ENCODE measurements around the gene KCNK2.

KCNK2 gene

GRCh38 chr1:215082532-215083382 lies at the start of gene KCNK2:
TSS of gene KCNK2 (plus strand) at chr1:215082737. CDS start at chr1:215083386, 649 bp downstream.
- H3K4me1 ChIP-seq (ENCODE audit: control insufficient read depth in 2 of 2, insufficient read depth in 2 of 2, low read length in 2 of 2) = no peaks in the 10 kb centered on the region
- no peak within 1 kb of the TSS for H3K4me3 ChIP-seq (ENCODE audit: low read length in 2 of 2)
- no peak within 1 kb of the TSS for H3K27ac ChIP-seq (ENCODE audit: low read depth in 2 of 2, low read length in 2 of 2)
- no peaks in the 10 kb centered on the region for H3K9me3 ChIP-seq (ENCODE audit: control insufficient read depth in 2 of 2, low read length in 2 of 2)
- H3K27me3 ChIP-seq (ENCODE audit: control insufficient read depth in 2 of 2, insufficient read depth in 2 of 2, low read length in 2 of 2) = peaks cover 18 to 33% of the 10 kb centered on the region in 2 donors
- no peak within 1 kb of the TSS for H3K9ac ChIP-seq (ENCODE audit: low read depth in 1 of 2, low read length in 2 of 2)
- no peaks in the 10 kb centered on the region for H3K36me3 ChIP-seq (ENCODE audit: control insufficient read depth in 2 of 2, insufficient read depth in 2 of 2, low read length in 2 of 2)

GRCh38 chr1:215032911-215033526 lies 49.5 kb upstream of the KCNK2 start:
- no peaks in the 10 kb centered on the region for H3K9me3 ChIP-seq (ENCODE audit: control insufficient read depth in 2 of 2, low read length in 2 of 2)

GRCh38 chr1:215040190-215040589 lies 42.3 kb upstream of the KCNK2 start:
- Histone ChIP-seq H3K4me1 (ENCODE audit: control insufficient read depth in 2 of 2, insufficient read depth in 2 of 2, low read length in 2 of 2) (no peaks in the 10 kb centered on the region), H3K27ac (ENCODE audit: low read depth in 2 of 2, low read length in 2 of 2) (no peak overlapping the region), H3K9me3 (ENCODE audit: control insufficient read depth in 2 of 2, low read length in 2 of 2) (no peaks in the 10 kb centered on the region), H3K9ac (ENCODE audit: low read depth in 1 of 2, low read length in 2 of 2) (no peak overlapping the region), H3K4me3 (ENCODE audit: low read length in 2 of 2) (no peak overlapping the region), H3K27me3 (ENCODE audit: control insufficient read depth in 2 of 2, insufficient read depth in 2 of 2, low read length in 2 of 2) (no peaks in the 10 kb centered on the region), H3K36me3 (ENCODE audit: control insufficient read depth in 2 of 2, insufficient read depth in 2 of 2, low read length in 2 of 2) (no peaks in the 10 kb centered on the region)

More at GRCh38 chr1:215032911-215033526, 49.5 kb upstream of the KCNK2 start:
- Histone ChIP-seq H3K4me3 (ENCODE audit: low read length in 2 of 2) (no peak overlapping the region), H3K9ac (ENCODE audit: low read depth in 1 of 2, low read length in 2 of 2) (no peak overlapping the region), H3K36me3 (ENCODE audit: control insufficient read depth in 2 of 2, insufficient read depth in 2 of 2, low read length in 2 of 2) (no peaks in the 10 kb centered on the region), H3K27me3 (ENCODE audit: control insufficient read depth in 2 of 2, insufficient read depth in 2 of 2, low read length in 2 of 2) (no peaks in the 10 kb centered on the region), H3K27ac (ENCODE audit: low read depth in 2 of 2, low read length in 2 of 2) (no peak overlapping the region), H3K4me1 (ENCODE audit: control insufficient read depth in 2 of 2, insufficient read depth in 2 of 2, low read length in 2 of 2) (no peaks in the 10 kb centered on the region)

GRCh38 chr1:215043401-215043800 lies 39.1 kb upstream of the KCNK2 start:
- H3K4me1 ChIP-seq (ENCODE audit: control insufficient read depth in 2 of 2, insufficient read depth in 2 of 2, low read length in 2 of 2) = no peaks in the 10 kb centered on the region
- H3K27ac ChIP-seq (ENCODE audit: low read depth in 2 of 2, low read length in 2 of 2) = no peak overlapping the region
- H3K9ac ChIP-seq (ENCODE audit: low read depth in 1 of 2, low read length in 2 of 2) = no peak overlapping the region
- H3K36me3 ChIP-seq (ENCODE audit: control insufficient read depth in 2 of 2, insufficient read depth in 2 of 2, low read length in 2 of 2) = no peaks in the 10 kb centered on the region
- H3K27me3 ChIP-seq (ENCODE audit: control insufficient read depth in 2 of 2, insufficient read depth in 2 of 2, low read length in 2 of 2) = no peaks in the 10 kb centered on the region
- H3K4me3 ChIP-seq (ENCODE audit: low read length in 2 of 2) = no peak overlapping the region
- no peaks in the 10 kb centered on the region for H3K9me3 ChIP-seq (ENCODE audit: control insufficient read depth in 2 of 2, low read length in 2 of 2)

- H3K4me1 ChIP-seq (ENCODE audit: control insufficient read depth in 2 of 2, insufficient read depth in 2 of 2, low read length in 2 of 2) = no peaks in the 10 kb centered on the region
Measured at GRCh38 chr1:215044151-215044550, 38.4 kb upstream of the KCNK2 start.

GRCh38 chr1:215045698-215046308 lies 36.7 kb upstream of the KCNK2 start:
- H3K27me3 ChIP-seq (ENCODE audit: control insufficient read depth in 2 of 2, insufficient read depth in 2 of 2, low read length in 2 of 2) = no peaks in the 10 kb centered on the region
- H3K4me3 ChIP-seq (ENCODE audit: low read length in 2 of 2) = no peak overlapping the region
- H3K9ac ChIP-seq (ENCODE audit: low read depth in 1 of 2, low read length in 2 of 2) = no peak overlapping the region
- no peaks in the 10 kb centered on the region for H3K36me3 ChIP-seq (ENCODE audit: control insufficient read depth in 2 of 2, insufficient read depth in 2 of 2, low read length in 2 of 2)
- no peaks in the 10 kb centered on the region for H3K4me1 ChIP-seq (ENCODE audit: control insufficient read depth in 2 of 2, insufficient read depth in 2 of 2, low read length in 2 of 2)
- H3K27ac ChIP-seq (ENCODE audit: low read depth in 2 of 2, low read length in 2 of 2) = no peak overlapping the region
- H3K9me3 ChIP-seq (ENCODE audit: control insufficient read depth in 2 of 2, low read length in 2 of 2) = no peaks in the 10 kb centered on the region

More at GRCh38 chr1:215044151-215044550, 38.4 kb upstream of the KCNK2 start:
- H3K27me3 ChIP-seq (ENCODE audit: control insufficient read depth in 2 of 2, insufficient read depth in 2 of 2, low read length in 2 of 2) = no peaks in the 10 kb centered on the region
- no peak overlapping the region for H3K27ac ChIP-seq (ENCODE audit: low read depth in 2 of 2, low read length in 2 of 2)
- no peaks in the 10 kb centered on the region for H3K9me3 ChIP-seq (ENCODE audit: control insufficient read depth in 2 of 2, low read length in 2 of 2)
- H3K36me3 ChIP-seq (ENCODE audit: control insufficient read depth in 2 of 2, insufficient read depth in 2 of 2, low read length in 2 of 2) = no peaks in the 10 kb centered on the region
- H3K4me3 ChIP-seq (ENCODE audit: low read length in 2 of 2) = no peak overlapping the region
- H3K9ac ChIP-seq (ENCODE audit: low read depth in 1 of 2, low read length in 2 of 2) = no peak overlapping the region

- H3K27ac ChIP-seq (ENCODE audit: low read depth in 2 of 2, low read length in 2 of 2) = no peak overlapping the region
- no peaks in the 10 kb centered on the region for H3K36me3 ChIP-seq (ENCODE audit: control insufficient read depth in 2 of 2, insufficient read depth in 2 of 2, low read length in 2 of 2)
- no peaks in the 10 kb centered on the region for H3K27me3 ChIP-seq (ENCODE audit: control insufficient read depth in 2 of 2, insufficient read depth in 2 of 2, low read length in 2 of 2)
- H3K4me3 ChIP-seq (ENCODE audit: low read length in 2 of 2) = no peak overlapping the region
- H3K4me1 ChIP-seq (ENCODE audit: control insufficient read depth in 2 of 2, insufficient read depth in 2 of 2, low read length in 2 of 2) = no peaks in the 10 kb centered on the region
- no peak overlapping the region for H3K9ac ChIP-seq (ENCODE audit: low read depth in 1 of 2, low read length in 2 of 2)
- no peaks in the 10 kb centered on the region for H3K9me3 ChIP-seq (ENCODE audit: control insufficient read depth in 2 of 2, low read length in 2 of 2)
Measured at GRCh38 chr1:215052256-215053015, 30.1 kb upstream of the KCNK2 start.

GRCh38 chr1:215054266-215054665 lies 28.3 kb upstream of the KCNK2 start:
- no peak overlapping the region for H3K9ac ChIP-seq (ENCODE audit: low read depth in 1 of 2, low read length in 2 of 2)
- H3K9me3 ChIP-seq (ENCODE audit: control insufficient read depth in 2 of 2, low read length in 2 of 2) = no peaks in the 10 kb centered on the region
- H3K36me3 ChIP-seq (ENCODE audit: control insufficient read depth in 2 of 2, insufficient read depth in 2 of 2, low read length in 2 of 2) = no peaks in the 10 kb centered on the region
- H3K4me1 ChIP-seq (ENCODE audit: control insufficient read depth in 2 of 2, insufficient read depth in 2 of 2, low read length in 2 of 2) = no peaks in the 10 kb centered on the region
- H3K4me3 ChIP-seq (ENCODE audit: low read length in 2 of 2) = no peak overlapping the region
- H3K27ac ChIP-seq (ENCODE audit: low read depth in 2 of 2, low read length in 2 of 2) = no peak overlapping the region
- no peaks in the 10 kb centered on the region for H3K27me3 ChIP-seq (ENCODE audit: control insufficient read depth in 2 of 2, insufficient read depth in 2 of 2, low read length in 2 of 2)

- H3K27ac ChIP-seq (ENCODE audit: low read depth in 2 of 2, low read length in 2 of 2) = no peak overlapping the region
- H3K4me3 ChIP-seq (ENCODE audit: low read length in 2 of 2) = no peak overlapping the region
- no peak overlapping the region for H3K9ac ChIP-seq (ENCODE audit: low read depth in 1 of 2, low read length in 2 of 2)
- H3K36me3 ChIP-seq (ENCODE audit: control insufficient read depth in 2 of 2, insufficient read depth in 2 of 2, low read length in 2 of 2) = no peaks in the 10 kb centered on the region
- no peaks in the 10 kb centered on the region for H3K4me1 ChIP-seq (ENCODE audit: control insufficient read depth in 2 of 2, insufficient read depth in 2 of 2, low read length in 2 of 2)
- H3K27me3 ChIP-seq (ENCODE audit: control insufficient read depth in 2 of 2, insufficient read depth in 2 of 2, low read length in 2 of 2) = no peaks in the 10 kb centered on the region
- H3K9me3 ChIP-seq (ENCODE audit: control insufficient read depth in 2 of 2, low read length in 2 of 2) = no peaks in the 10 kb centered on the region
Measured at GRCh38 chr1:215055281-215055935, 27.1 kb upstream of the KCNK2 start.

Measured in mucosa of rectum (tissue), 2 donors.